ENCODE data around the gene HOXC10. TPM values are rescaled to one million over a fixed set of nuclear protein-coding genes. Genes with fewer than 3 reads are reported as not detected.

HOXC10 gene
- total and polyA plus RNA-seq, 2 of the 8 experiments (the other 6 are each of a cell fraction or from before 2014, with no cell fraction given) = not detected

- DNase-seq (ENCODE audit: low read depth in 1 of 2, low spot score in 2 of 2) (peak in 1 of 2 experiments; percentile 43), FAIRE-seq (no peak)
- no peak overlapping the region for H2BK12ac ChIP-seq (ENCODE audit: low read depth, low read length)
- CTCF ChIA-PET (ENCODE audit: partially characterized antibody) = interaction anchor here (1.0 to 2.5 kb wide), 4 partner anchors 9 to 192 kb away, joined by 4 to 17 read pairs (median 5); no protein-coding TSS in a partner anchor
- no peak overlapping the region for H3K4me2 ChIP-seq (ENCODE audit: insufficient read depth in 1 of 2, low read depth in 2 of 2, low read length in 2 of 2)
- no peak overlapping the region for H2BK20ac ChIP-seq (ENCODE audit: low read length)
- H3K27ac ChIP-seq (ENCODE audit: low read depth, low read length) = no peak overlapping the region
- no peaks in the 10 kb centered on the region for H3K79me1 ChIP-seq (ENCODE audit: low read depth, low read length)
- H3K18ac ChIP-seq (ENCODE audit: extremely low read depth, low read length) = no peak overlapping the region
- H2BK15ac ChIP-seq (ENCODE audit: low read length) = no peak overlapping the region
- H3K79me2 ChIP-seq (ENCODE audit: control insufficient read depth in 1 of 2, insufficient read depth in 2 of 2, low read length in 2 of 2) = no peaks in the 10 kb centered on the region
- H3K36me3 ChIP-seq (ENCODE audit: control insufficient read depth in 2 of 4, insufficient read depth in 4 of 4, low read length in 3 of 4) = peaks cover 0 to 6% (median 0%) of the 10 kb centered on the region in 4 experiments; a peak in 1 of 8 replicates
- H3K23me2 ChIP-seq (ENCODE audit: low read depth, low read length) = no peaks in the 10 kb centered on the region; the same call in 1 of the 2 replicates
- peaks cover 91 to 100% (median 98%) of the 10 kb centered on the region in 4 experiments for H3K27me3 ChIP-seq (replicated peaks in 1 of 4; ENCODE audit: control insufficient read depth in 3 of 4, extremely low read depth in 1 of 4, insufficient read depth in 3 of 4, low read length in 3 of 4)
- no peak overlapping the region for H3K14ac ChIP-seq (ENCODE audit: insufficient read length)
- H3K4me3 ChIP-seq (ENCODE audit: extremely low read depth in 1 of 4, insufficient read depth in 2 of 4, low read depth in 3 of 4, low read length in 4 of 4) = no peak overlapping the region
- H2AK5ac ChIP-seq (ENCODE audit: low read depth, low read length) = no peak overlapping the region
- no peaks in the 10 kb centered on the region for H3K9me3 ChIP-seq (ENCODE audit: insufficient read depth in 2 of 2, low read depth in 1 of 2, low read length in 1 of 2)
- H4K8ac ChIP-seq (ENCODE audit: extremely low read depth, insufficient read depth, low read length) = no peak overlapping the region
- no peak overlapping the region for H2BK5ac ChIP-seq (ENCODE audit: low read depth, low read length)
- H4K5ac ChIP-seq (ENCODE audit: insufficient read length, low read depth, low read length) = no peak overlapping the region
- peaks cover 0 to 6% (median 5%) of the 10 kb centered on the region in 4 experiments; a peak in 4 of 7 replicates for H3K4me1 ChIP-seq (replicated peaks in 1 of 4; ENCODE audit: control insufficient read depth in 3 of 4, insufficient read depth in 4 of 4, low read length in 3 of 4)
- peaks cover 12 to 32% of the 10 kb centered on the region in 2 experiments for H4K20me1 ChIP-seq (replicated peaks in 1 of 2; ENCODE audit: control insufficient read depth in 1 of 2, insufficient read depth in 2 of 2, low read length in 2 of 2)
- no peak overlapping the region for H3K23ac ChIP-seq (ENCODE audit: insufficient read length)
- no peak overlapping the region for H2BK120ac ChIP-seq (replicated peaks; ENCODE audit: low read depth, low read length)
- WGBS, 2 experiments (ENCODE audit: extremely low coverage in 1 of 2, insufficient coverage in 1 of 2, insufficient read length in 1 of 2, insufficient replicate concordance in 2 of 2, low coverage in 1 of 2, low lambda C conversion rate in 2 of 2, missing lambda C conversion rate in 1 of 2) = 11% methylated on average over 47 of the region's 49 CpGs; no CpG with 5 or more reads in 1 of the 2 experiments
- no peak for TF ChIP-seq SIRT6 (IDR thresholded peaks at IDR 0.05; ENCODE audit: low read length)
- peak; percentile 99 for TF ChIP-seq EZH2 (IDR thresholded peaks at IDR 0.05; ENCODE audit: low read depth, low read length, severe bottlenecking)
- TF ChIP-seq RNF2 (IDR thresholded peaks at IDR 0.05; ENCODE audit: borderline replicate concordance, low read depth, low read length, missing control alignments, poor library complexity, severe bottlenecking) = peak; percentile 89
- TF ChIP-seq CBX8 (IDR thresholded peaks at IDR 0.05; ENCODE audit: borderline replicate concordance, low read depth, low read length) = peak; percentile 45; the same call in 1 of the 2 replicates
- TF ChIP-seq SUZ12 (IDR thresholded peaks at IDR 0.05; ENCODE audit: low read length) = peak; percentile 100
- no peak for TF ChIP-seq ATF3 (IDR thresholded peaks at IDR 0.05; ENCODE audit: insufficient read depth, low read depth, low read length)
- H3K56ac ChIP-seq (replicated peaks; ENCODE audit: insufficient read length, low read depth, low read length) = no peak overlapping the region
- H3K9ac ChIP-seq (replicated peaks in 1 of 4; ENCODE audit: extremely low read depth in 1 of 4, low read depth in 3 of 4, low read length in 3 of 4) = no peak overlapping the region
- H3K4ac ChIP-seq (replicated peaks; ENCODE audit: insufficient read length, low read depth, low read length) = no peak overlapping the region
- no peak overlapping the region for H2AFZ ChIP-seq (ENCODE audit: low read length)
- POLR2A ChIA-PET (ENCODE audit: partially characterized antibody) = interaction anchor here (0.7 kb wide), 1 partner anchor 258 kb away, joined by 3 read pairs; no protein-coding TSS in a partner anchor
- H4K91ac ChIP-seq (replicated peaks; ENCODE audit: insufficient read length, low read length) = no peak overlapping the region
These were observed 49.3 kb upstream of the HOXC10 start for GRCh38 chr12:53935383-53936341.
